GM12873 (cell line): ENCODE measurements around the gene ENTPD3.
A peak's percentile ranks its signal among the peaks of the same experiment; 100 is the strongest.

Experiments
- CTCF ChIP-seq: IDR thresholded peaks from 2 replicates; pipeline ENCODE4 v1.5.1; 2012; ENCODE audit warnings: low read depth, mild to moderate bottlenecking, moderate library complexity, low read length, control low read depth; ENCODE audit not compliant: insufficient read depth; ENCODE audit errors: missing control alignments

The ENTPD3 gene

GRCh38 chr3:40477666-40478065 is 90.7 kb downstream of the ENTPD3 start:
- TF ChIP-seq CTCF = peak; percentile 5
